Measurements from ENCODE around the gene SUCO. TPM values are rescaled to one million over a fixed set of nuclear protein-coding genes. Genes with fewer than 3 reads are reported as not detected.
"Not testable (repeated sequence)": the region's sequence is repeated elsewhere in the genome, so short reads cannot be mapped to it uniquely, and the experiment has no call there.

SUCO gene
- total RNA-seq, 1 donor from 2014 or later, result 51.7 TPM

- TF ChIP-seq, protein P1, sequence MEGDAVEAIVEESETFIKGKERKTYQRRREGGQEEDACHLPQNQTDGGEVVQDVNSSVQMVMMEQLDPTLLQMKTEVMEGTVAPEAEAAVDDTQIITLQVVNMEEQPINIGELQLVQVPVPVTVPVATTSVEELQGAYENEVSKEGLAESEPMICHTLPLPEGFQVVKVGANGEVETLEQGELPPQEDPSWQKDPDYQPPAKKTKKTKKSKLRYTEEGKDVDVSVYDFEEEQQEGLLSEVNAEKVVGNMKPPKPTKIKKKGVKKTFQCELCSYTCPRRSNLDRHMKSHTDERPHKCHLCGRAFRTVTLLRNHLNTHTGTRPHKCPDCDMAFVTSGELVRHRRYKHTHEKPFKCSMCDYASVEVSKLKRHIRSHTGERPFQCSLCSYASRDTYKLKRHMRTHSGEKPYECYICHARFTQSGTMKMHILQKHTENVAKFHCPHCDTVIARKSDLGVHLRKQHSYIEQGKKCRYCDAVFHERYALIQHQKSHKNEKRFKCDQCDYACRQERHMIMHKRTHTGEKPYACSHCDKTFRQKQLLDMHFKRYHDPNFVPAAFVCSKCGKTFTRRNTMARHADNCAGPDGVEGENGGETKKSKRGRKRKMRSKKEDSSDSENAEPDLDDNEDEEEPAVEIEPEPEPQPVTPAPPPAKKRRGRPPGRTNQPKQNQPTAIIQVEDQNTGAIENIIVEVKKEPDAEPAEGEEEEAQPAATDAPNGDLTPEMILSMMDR (IDR thresholded peaks at IDR 0.05; ENCODE audit: partially characterized antibody, unreplicated experiment), result no peak
- Mint-ChIP-seq H3K27me3 (ENCODE audit: unreplicated experiment) (no peaks in the 10 kb centered on the region), H3K4me1 (ENCODE audit: low read depth, unreplicated experiment) (no peaks in the 10 kb centered on the region), H3K36me3 (ENCODE audit: unreplicated experiment) (peaks cover 20% of the 10 kb centered on the region), H3K27ac (ENCODE audit: unreplicated experiment) (no peak overlapping the region), H3K4me3 (ENCODE audit: unreplicated experiment) (no peak overlapping the region), H3K9me3 (ENCODE audit: unreplicated experiment) (peaks cover 4% of the 10 kb centered on the region)
- DNase-seq, result no peak
These were observed 56.6 kb downstream of the SUCO start for GRCh38 chr1:172589553-172589952.

DNA sequence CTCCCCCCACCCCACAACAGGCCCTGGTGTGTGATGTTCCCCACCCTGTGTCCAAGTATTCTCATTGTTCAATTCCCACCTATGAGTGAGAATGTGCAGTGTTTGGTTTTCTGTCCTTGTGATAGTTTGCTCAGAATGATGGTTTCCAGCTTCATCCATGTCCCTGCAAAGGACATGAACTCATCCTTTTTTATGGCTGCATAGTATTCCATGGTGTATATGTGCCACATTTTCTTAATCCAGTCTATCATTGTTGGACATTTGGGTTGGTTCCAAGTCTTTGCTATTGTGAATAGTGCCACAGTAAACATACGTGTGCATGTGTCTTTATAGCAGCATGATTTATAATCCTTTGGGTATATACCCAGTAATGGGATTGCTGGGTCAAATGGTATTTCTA is 58.5 kb downstream of the SUCO start:
- peaks cover 29% of the 10 kb centered on the region for H3K36me3 Mint-ChIP-seq (ENCODE audit: unreplicated experiment)
- not testable (repeated sequence) for H3K4me1 Mint-ChIP-seq (ENCODE audit: low read depth, unreplicated experiment); H3K4me3 Mint-ChIP-seq (ENCODE audit: unreplicated experiment); H3K27ac Mint-ChIP-seq (ENCODE audit: unreplicated experiment); DNase-seq; H3K27me3 Mint-ChIP-seq (ENCODE audit: unreplicated experiment); H3K9me3 Mint-ChIP-seq (ENCODE audit: unreplicated experiment)

- not testable (repeated sequence) for H3K9me3 Mint-ChIP-seq (ENCODE audit: unreplicated experiment)
These were observed 62.1 kb downstream of the SUCO start for GRCh38 chr1:172595066-172595465.

DNA sequence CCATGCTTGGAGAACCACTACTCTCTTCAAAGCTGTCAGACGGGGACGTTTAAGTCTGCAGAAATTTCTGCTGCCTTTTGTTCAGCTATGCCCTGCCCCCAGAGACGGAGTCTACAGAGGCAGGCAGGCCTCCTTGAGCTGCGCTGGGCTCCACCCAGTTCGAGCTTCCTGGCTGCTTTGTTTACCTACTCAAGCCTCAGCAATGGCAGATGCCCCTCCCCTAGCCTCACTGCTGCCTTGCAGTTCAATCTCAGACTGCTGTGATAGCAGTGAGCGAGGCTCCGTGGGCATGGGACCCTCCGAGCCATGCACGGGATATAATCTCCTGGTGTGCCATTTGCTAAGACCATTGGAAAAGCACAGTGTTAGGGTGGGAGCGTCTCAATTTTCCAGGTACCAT is 63.8 kb downstream of the SUCO start:
- not testable (repeated sequence) for H3K9me3 Mint-ChIP-seq (ENCODE audit: unreplicated experiment); H3K4me3 Mint-ChIP-seq (ENCODE audit: unreplicated experiment); H3K27ac Mint-ChIP-seq (ENCODE audit: unreplicated experiment); H3K27me3 Mint-ChIP-seq (ENCODE audit: unreplicated experiment); H3K4me1 Mint-ChIP-seq (ENCODE audit: low read depth, unreplicated experiment); DNase-seq
- H3K36me3 Mint-ChIP-seq (ENCODE audit: unreplicated experiment), result peaks cover 18% of the 10 kb centered on the region

More at GRCh38 chr1:172595066-172595465, 62.1 kb downstream of the SUCO start:
- not testable (repeated sequence) for H3K27ac Mint-ChIP-seq (ENCODE audit: unreplicated experiment); DNase-seq; H3K4me3 Mint-ChIP-seq (ENCODE audit: unreplicated experiment); H3K27me3 Mint-ChIP-seq (ENCODE audit: unreplicated experiment); H3K4me1 Mint-ChIP-seq (ENCODE audit: low read depth, unreplicated experiment)
- peaks cover 22% of the 10 kb centered on the region for H3K36me3 Mint-ChIP-seq (ENCODE audit: unreplicated experiment)

GRCh38 chr1:172599912-172600311 is 67.0 kb downstream of the SUCO start:
- no peak overlapping the region for H3K4me3 Mint-ChIP-seq (ENCODE audit: unreplicated experiment)
- H3K4me1 Mint-ChIP-seq (ENCODE audit: low read depth, unreplicated experiment), result no peaks in the 10 kb centered on the region
- H3K9me3 Mint-ChIP-seq (ENCODE audit: unreplicated experiment), result no peaks in the 10 kb centered on the region
- H3K36me3 Mint-ChIP-seq (ENCODE audit: unreplicated experiment), result peaks cover 9% of the 10 kb centered on the region
- TF ChIP-seq, protein P1 (IDR thresholded peaks at IDR 0.05; ENCODE audit: partially characterized antibody, unreplicated experiment), result no peak
- H3K27ac Mint-ChIP-seq (ENCODE audit: unreplicated experiment), result no peak overlapping the region
- H3K27me3 Mint-ChIP-seq (ENCODE audit: unreplicated experiment), result no peaks in the 10 kb centered on the region
- DNase-seq, result no peak

- no peak for DNase-seq
- TF ChIP-seq, protein P1 (IDR thresholded peaks at IDR 0.05; ENCODE audit: partially characterized antibody, unreplicated experiment), result no peak
- H3K9me3 Mint-ChIP-seq (ENCODE audit: unreplicated experiment), result no peaks in the 10 kb centered on the region
- H3K27ac Mint-ChIP-seq (ENCODE audit: unreplicated experiment), result no peak overlapping the region
- no peaks in the 10 kb centered on the region for H3K27me3 Mint-ChIP-seq (ENCODE audit: unreplicated experiment)
- H3K4me3 Mint-ChIP-seq (ENCODE audit: unreplicated experiment), result no peak overlapping the region
- H3K4me1 Mint-ChIP-seq (ENCODE audit: low read depth, unreplicated experiment), result no peaks in the 10 kb centered on the region
- peaks cover 8% of the 10 kb centered on the region for H3K36me3 Mint-ChIP-seq (ENCODE audit: unreplicated experiment)
These were observed 67.7 kb downstream of the SUCO start for GRCh38 chr1:172600615-172601014.
